ENCODE results near the gene PPME1.

DNA sequence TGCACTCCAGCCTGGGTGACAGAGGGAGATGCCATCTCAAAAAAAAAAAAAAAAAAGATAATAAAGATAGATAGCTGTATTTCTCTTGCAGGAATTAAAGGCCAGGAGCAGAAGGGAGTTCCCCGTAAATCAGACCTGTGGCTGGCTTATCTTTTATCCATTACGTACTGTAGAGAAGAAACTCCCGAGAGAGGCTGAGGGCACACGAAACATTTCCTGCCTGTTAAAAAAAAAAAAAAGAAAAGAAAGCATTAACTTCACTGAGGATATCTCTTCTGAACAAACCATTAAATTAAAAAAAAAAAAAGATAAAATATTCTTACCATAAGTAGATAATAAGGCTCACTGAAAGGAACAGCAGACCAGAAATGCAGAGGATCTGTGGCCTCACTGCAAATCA, 117.8 kb downstream of the PPME1 start:
- TF ChIP-seq POLR2AphosphoS5 (IDR thresholded peaks at IDR 0.05; ENCODE audit: insufficient read depth in 1 of 2, low read depth in 1 of 2) (no peak), POLR2A (IDR thresholded peaks at IDR 0.05) (no peak)
- TF ChIP-seq, protein P1, sequence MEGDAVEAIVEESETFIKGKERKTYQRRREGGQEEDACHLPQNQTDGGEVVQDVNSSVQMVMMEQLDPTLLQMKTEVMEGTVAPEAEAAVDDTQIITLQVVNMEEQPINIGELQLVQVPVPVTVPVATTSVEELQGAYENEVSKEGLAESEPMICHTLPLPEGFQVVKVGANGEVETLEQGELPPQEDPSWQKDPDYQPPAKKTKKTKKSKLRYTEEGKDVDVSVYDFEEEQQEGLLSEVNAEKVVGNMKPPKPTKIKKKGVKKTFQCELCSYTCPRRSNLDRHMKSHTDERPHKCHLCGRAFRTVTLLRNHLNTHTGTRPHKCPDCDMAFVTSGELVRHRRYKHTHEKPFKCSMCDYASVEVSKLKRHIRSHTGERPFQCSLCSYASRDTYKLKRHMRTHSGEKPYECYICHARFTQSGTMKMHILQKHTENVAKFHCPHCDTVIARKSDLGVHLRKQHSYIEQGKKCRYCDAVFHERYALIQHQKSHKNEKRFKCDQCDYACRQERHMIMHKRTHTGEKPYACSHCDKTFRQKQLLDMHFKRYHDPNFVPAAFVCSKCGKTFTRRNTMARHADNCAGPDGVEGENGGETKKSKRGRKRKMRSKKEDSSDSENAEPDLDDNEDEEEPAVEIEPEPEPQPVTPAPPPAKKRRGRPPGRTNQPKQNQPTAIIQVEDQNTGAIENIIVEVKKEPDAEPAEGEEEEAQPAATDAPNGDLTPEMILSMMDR (IDR thresholded peaks at IDR 0.05), result no peak

Data from vagina (tissue), 2 donors.